PFSK-1 (cell line): ENCODE results near the gene COL5A3.

ENCODE experiments used
- POLR2AphosphoS5 ChIP-seq: IDR thresholded peaks from 2 replicates; pipeline ENCODE4 v1.6.1; 2012; ENCODE audit warnings: low read depth, mild to moderate bottlenecking, control low read depth, low read length, moderate library complexity
- SIN3A ChIP-seq: IDR thresholded peaks from 2 replicates; pipeline ENCODE4 v1.6.1; 2012; ENCODE audit warnings: mild to moderate bottlenecking, low read length, moderate library complexity, borderline replicate concordance; ENCODE audit not compliant: insufficient read depth
- TAF1 ChIP-seq: IDR thresholded peaks from 2 replicates; pipeline ENCODE4 v1.6.1; 2012; ENCODE audit warnings: low read length, control low read depth, borderline replicate concordance; ENCODE audit not compliant: insufficient read depth

DNA sequence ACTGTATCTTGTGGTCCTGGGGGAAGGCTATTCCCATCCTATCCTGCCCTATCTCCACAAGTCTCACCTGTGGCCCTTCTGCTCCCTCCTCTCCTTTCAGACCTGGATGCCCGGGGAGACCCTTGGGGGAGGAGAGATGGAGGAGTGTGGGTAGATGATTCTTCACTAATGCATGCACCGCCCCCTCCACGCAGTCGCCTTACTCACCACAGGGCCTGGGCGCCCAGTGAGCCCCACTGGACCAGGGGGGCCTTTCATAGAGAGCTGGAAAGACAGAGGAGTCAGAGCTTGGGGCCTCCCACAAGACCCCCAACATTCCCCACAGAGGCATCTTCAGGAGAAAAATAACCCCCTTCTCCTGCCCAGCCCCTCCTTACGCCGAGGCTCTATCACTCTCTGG is 14.3 kb downstream of the COL5A3 start:
- TF ChIP-seq SIN3A (no peak), POLR2AphosphoS5 (no peak), TAF1 (no peak)
